ENCODE results near the gene SLC29A2.

SLC29A2 gene

GRCh38 chr11:66317723-66318599 is 53.6 kb downstream of the SLC29A2 start:
- Histone ChIP-seq H3K4me1 (peaks cover 2% of the 10 kb centered on the region), H3K27ac (peak overlapping the region; percentile 32), H2AFZ (no peak overlapping the region), H3K9ac (no peak overlapping the region), H3K79me2 (no peaks in the 10 kb centered on the region), H3K36me3 (ENCODE audit: control insufficient read depth, insufficient read depth, low read length) (no peaks in the 10 kb centered on the region), H3K4me3 (ENCODE audit: low read depth, low read length) (no peak overlapping the region), H3K9me3 (ENCODE audit: control insufficient read depth, low read length) (no peaks in the 10 kb centered on the region), H3K4me2 (ENCODE audit: low read length) (no peak overlapping the region), H3K27me3 (ENCODE audit: control insufficient read depth, insufficient read depth, low read length) (no peaks in the 10 kb centered on the region)
- TF ChIP-seq CTCF (IDR thresholded peaks at IDR 0.05), result no peak

GRCh38 chr11:66317322-66317722 is 54.2 kb downstream of the SLC29A2 start:
- H3K4me3 ChIP-seq (ENCODE audit: low read depth, low read length), result no peak overlapping the region
- H3K9me3 ChIP-seq (ENCODE audit: control insufficient read depth, low read length), result no peaks in the 10 kb centered on the region
- no peak overlapping the region for H3K4me2 ChIP-seq (ENCODE audit: low read length)
- peaks cover 2% of the 10 kb centered on the region for H3K4me1 ChIP-seq
- no peaks in the 10 kb centered on the region for H3K36me3 ChIP-seq (ENCODE audit: control insufficient read depth, insufficient read depth, low read length)
- no peaks in the 10 kb centered on the region for H3K79me2 ChIP-seq
- no peaks in the 10 kb centered on the region for H3K27me3 ChIP-seq (ENCODE audit: control insufficient read depth, insufficient read depth, low read length)
- H2AFZ ChIP-seq, result no peak overlapping the region
- TF ChIP-seq CTCF (IDR thresholded peaks at IDR 0.05), result no peak
- peak overlapping the region; percentile 32 for H3K27ac ChIP-seq
- H3K9ac ChIP-seq, result no peak overlapping the region

GRCh38 chr11:66316849-66317251 is 54.7 kb downstream of the SLC29A2 start, which contains the start of gene CD248:
Gene CD248, minus strand, starts transcription at chr11:66317044. Its CDS starts 17 bp downstream, at chr11:66317027.
- no peak for TF ChIP-seq CTCF (IDR thresholded peaks at IDR 0.05)
- H3K4me3 ChIP-seq (ENCODE audit: low read depth, low read length), result no peak within 1 kb of the TSS
- peak within 1 kb of the TSS; percentile 32 for H3K27ac ChIP-seq
- H3K36me3 ChIP-seq (ENCODE audit: control insufficient read depth, insufficient read depth, low read length), result no peaks in the 10 kb centered on the region
- H3K9me3 ChIP-seq (ENCODE audit: control insufficient read depth, low read length), result no peaks in the 10 kb centered on the region
- no peaks in the 10 kb centered on the region for H3K79me2 ChIP-seq
- H3K27me3 ChIP-seq (ENCODE audit: control insufficient read depth, insufficient read depth, low read length), result no peaks in the 10 kb centered on the region
- H3K4me1 ChIP-seq, result peaks cover 2% of the 10 kb centered on the region
- no peak within 1 kb of the TSS for H3K4me2 ChIP-seq (ENCODE audit: low read length)
- H2AFZ ChIP-seq, result no peak within 1 kb of the TSS
- no peak within 1 kb of the TSS for H3K9ac ChIP-seq

- no peak overlapping the region for H3K4me3 ChIP-seq (ENCODE audit: low read depth, low read length)
- H3K79me2 ChIP-seq, result no peaks in the 10 kb centered on the region
- no peak overlapping the region for H3K4me2 ChIP-seq (ENCODE audit: low read length)
- no peak overlapping the region for H2AFZ ChIP-seq
- no peak for TF ChIP-seq CTCF (IDR thresholded peaks at IDR 0.05)
- H3K27me3 ChIP-seq (ENCODE audit: control insufficient read depth, insufficient read depth, low read length), result no peaks in the 10 kb centered on the region
- H3K36me3 ChIP-seq (ENCODE audit: control insufficient read depth, insufficient read depth, low read length), result no peaks in the 10 kb centered on the region
- no peaks in the 10 kb centered on the region for H3K9me3 ChIP-seq (ENCODE audit: control insufficient read depth, low read length)
- no peak overlapping the region for H3K27ac ChIP-seq
- H3K9ac ChIP-seq, result no peak overlapping the region
- H3K4me1 ChIP-seq, result peaks cover 2% of the 10 kb centered on the region
Measured at GRCh38 chr11:66315921-66316811, 55.4 kb downstream of the SLC29A2 start.
